WTC11 (cell line): Measurements from ENCODE around the gene NEK2. TPM values are rescaled to one million over a fixed set of nuclear protein-coding genes. Genes with fewer than 3 reads are reported as not detected.

ENCODE experiments used
- ATAC-seq: fragments of 200-7000 bp; cut with Tn5 transposase; 2 replicates; pipeline ENCODE4 v1.10.0; 2021; ENCODE audit warnings: mild to moderate bottlenecking, moderate library complexity
- CTCF ChIA-PET: fragments of 300-600 bp; sonication (Branson Sonifier 250); formaldehyde crosslinking; loops from one replicate; lab custom pipeline; 2021; ENCODE audit warnings: antibody characterized with exemption; lab: Charles Lee
- POLR2A ChIA-PET: fragments of 350-600 bp; sonication (Branson Sonifier 250); formaldehyde crosslinking; loops from one replicate; lab custom pipeline; 2021; ENCODE audit warnings: antibody characterized with exemption; lab: Charles Lee
- DNase-seq: peaks from one replicate; pipeline ENCODE4 v3.0.0; 2021; ENCODE audit warnings: low spot score
- H3K27ac Mint-ChIP-seq: 2 replicates; pipeline ENCODE4 v1.8.0; 2021; ENCODE audit warnings: mixed read lengths
- H3K27me3 Mint-ChIP-seq: 2 replicates; pipeline ENCODE4 v1.8.0; 2021; ENCODE audit warnings: low read depth, mild to moderate bottlenecking, moderate library complexity, mixed read lengths
- H3K36me3 Mint-ChIP-seq: 2 replicates; pipeline ENCODE4 v1.8.0; 2021; ENCODE audit warnings: mixed read lengths
- H3K4me1 Mint-ChIP-seq: 2 replicates; pipeline ENCODE4 v1.8.0; 2022; ENCODE audit warnings: mixed read lengths
- H3K4me3 Mint-ChIP-seq: 2 replicates; pipeline ENCODE4 v1.8.0; 2021; ENCODE audit warnings: mild to moderate bottlenecking, moderate library complexity, mixed read lengths
- H3K9me3 Mint-ChIP-seq: 2 replicates; pipeline ENCODE4 v1.8.0; 2021; ENCODE audit warnings: mixed read lengths
- ESRRA ChIP-seq: sonication (generic); formaldehyde crosslinking; IDR thresholded peaks from 2 replicates; pipeline ENCODE4 v1.8.1; 2022; ENCODE audit warnings: mild to moderate bottlenecking, missing genetic modification reagents, borderline replicate concordance
- FOXK1 ChIP-seq: sonication (generic); formaldehyde crosslinking; IDR thresholded peaks from 2 replicates; pipeline ENCODE4 v1.8.0; 2022; ENCODE audit warnings: mild to moderate bottlenecking, moderate library complexity, missing genetic modification reagents
- NFYB ChIP-seq: sonication (generic); formaldehyde crosslinking; conservative IDR thresholded peaks from 2 replicates; pipeline ENCODE4 v1.8.0; 2022; ENCODE audit warnings: low read depth, missing genetic modification reagents
- NR2C2 ChIP-seq: sonication (generic); formaldehyde crosslinking; IDR thresholded peaks from 2 replicates; pipeline ENCODE4 v1.8.0; 2022; ENCODE audit warnings: mild to moderate bottlenecking, missing genetic modification reagents
- ZNF138 ChIP-seq: sonication (generic); formaldehyde crosslinking; conservative IDR thresholded peaks from 2 replicates; pipeline ENCODE4 v1.8.1; 2022; ENCODE audit warnings: mild to moderate bottlenecking, moderate library complexity, missing genetic modification reagents
- ZNF232 ChIP-seq: sonication (generic); formaldehyde crosslinking; IDR thresholded peaks from 2 replicates; pipeline ENCODE4 v1.8.0; 2022; ENCODE audit warnings: mild to moderate bottlenecking, missing genetic modification reagents
- ZNF396 ChIP-seq: fragments of 250-450 bp; sonication (Bioruptor Pico); IDR thresholded peaks from 2 replicates; pipeline ENCODE4 v1.8.0; 2021; ENCODE audit warnings: mild to moderate bottlenecking, moderate library complexity, borderline replicate concordance
- total RNA-seq: library from RNA; stranded (reverse); gene quantifications from 3 replicates; pipeline ENCODE4 v1.2.3, GENCODE V29; 2021
- TF ChIP-seq, protein P1 (sequence below): sonication (generic); formaldehyde crosslinking; IDR thresholded peaks from 2 replicates; pipeline ENCODE4 v1.8.1; 2022; ENCODE audit warnings: low read depth, missing genetic modification reagents, borderline replicate concordance
- TF ChIP-seq, protein P2 (sequence below): sonication (generic); formaldehyde crosslinking; IDR thresholded peaks from 2 replicates; pipeline ENCODE4 v1.8.0; 2023; ENCODE audit warnings: missing genetic modification reagents, mild to moderate bottlenecking, borderline replicate concordance
- TF ChIP-seq, protein P3 (sequence below): fragments of 200-600 bp; IDR thresholded peaks from 2 replicates; pipeline ENCODE4 v1.8.0; 2022; ENCODE audit warnings: antibody characterized with exemption
- TF ChIP-seq, protein P4 (sequence below): fragments of 250-450 bp; sonication (Bioruptor Pico); IDR thresholded peaks from 2 replicates; pipeline ENCODE4 v1.9.0; 2021; ENCODE audit warnings: moderate library complexity, mild to moderate bottlenecking, inconsistent platforms, borderline replicate concordance
- TF ChIP-seq, protein P5 (sequence below): sonication (generic); formaldehyde crosslinking; IDR thresholded peaks from 2 replicates; pipeline ENCODE4 v1.8.0; 2022; ENCODE audit warnings: missing genetic modification reagents
- TF ChIP-seq, protein P6 (sequence below): sonication (generic); formaldehyde crosslinking; IDR thresholded peaks from 2 replicates; pipeline ENCODE4 v1.8.0; 2022; ENCODE audit warnings: mild to moderate bottlenecking, missing genetic modification reagents
- TF ChIP-seq, protein P7 (sequence below): sonication (generic); formaldehyde crosslinking; IDR thresholded peaks from 2 replicates; pipeline ENCODE4 v1.8.1; 2023; ENCODE audit warnings: mild to moderate bottlenecking, missing genetic modification reagents
- TF ChIP-seq, protein P8 (sequence below): sonication (generic); formaldehyde crosslinking; conservative IDR thresholded peaks from 2 replicates; pipeline ENCODE4 v1.8.1; 2022; ENCODE audit warnings: mild to moderate bottlenecking, missing genetic modification reagents
- TF ChIP-seq, protein P9 (sequence below): fragments of 250-450 bp; sonication (Bioruptor Pico); IDR thresholded peaks from 2 replicates; pipeline ENCODE4 v1.9.0; 2021; ENCODE audit warnings: mild to moderate bottlenecking
- TF ChIP-seq, protein P10 (sequence below): fragments of 250-450 bp; sonication (Bioruptor Pico); conservative IDR thresholded peaks from 2 replicates; pipeline ENCODE4 v1.9.0; 2021; ENCODE audit warnings: mild to moderate bottlenecking

NEK2 gene
- total RNA-seq, 1 experiment from 2014 or later, result 23.5 TPM

DNA sequence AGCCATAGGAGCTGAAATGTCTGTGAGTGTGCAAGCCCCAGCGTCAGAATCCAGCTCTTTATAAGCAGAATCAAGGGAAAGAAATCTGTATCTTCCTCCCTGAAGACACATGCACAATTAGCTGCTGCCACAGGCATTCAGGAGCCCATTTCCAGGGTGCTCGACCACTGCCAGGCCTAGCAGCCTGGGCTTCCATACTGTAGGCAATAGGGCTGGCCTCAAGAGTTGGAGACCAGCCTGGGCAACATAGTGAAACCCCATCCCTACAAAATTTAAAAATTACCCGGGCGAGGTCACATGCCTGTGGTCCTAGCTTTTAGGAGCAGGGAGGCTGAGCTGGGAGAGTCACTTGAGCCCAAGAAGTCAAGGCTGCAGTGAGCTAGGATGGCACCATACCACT, 41.0 kb downstream of the NEK2 start:
- H3K36me3 Mint-ChIP-seq, result no peaks in the 10 kb centered on the region
- TF ChIP-seq, protein P1, sequence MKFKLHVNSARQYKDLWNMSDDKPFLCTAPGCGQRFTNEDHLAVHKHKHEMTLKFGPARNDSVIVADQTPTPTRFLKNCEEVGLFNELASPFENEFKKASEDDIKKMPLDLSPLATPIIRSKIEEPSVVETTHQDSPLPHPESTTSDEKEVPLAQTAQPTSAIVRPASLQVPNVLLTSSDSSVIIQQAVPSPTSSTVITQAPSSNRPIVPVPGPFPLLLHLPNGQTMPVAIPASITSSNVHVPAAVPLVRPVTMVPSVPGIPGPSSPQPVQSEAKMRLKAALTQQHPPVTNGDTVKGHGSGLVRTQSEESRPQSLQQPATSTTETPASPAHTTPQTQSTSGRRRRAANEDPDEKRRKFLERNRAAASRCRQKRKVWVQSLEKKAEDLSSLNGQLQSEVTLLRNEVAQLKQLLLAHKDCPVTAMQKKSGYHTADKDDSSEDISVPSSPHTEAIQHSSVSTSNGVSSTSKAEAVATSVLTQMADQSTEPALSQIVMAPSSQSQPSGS, result no peak
- TF ChIP-seq, protein P2, sequence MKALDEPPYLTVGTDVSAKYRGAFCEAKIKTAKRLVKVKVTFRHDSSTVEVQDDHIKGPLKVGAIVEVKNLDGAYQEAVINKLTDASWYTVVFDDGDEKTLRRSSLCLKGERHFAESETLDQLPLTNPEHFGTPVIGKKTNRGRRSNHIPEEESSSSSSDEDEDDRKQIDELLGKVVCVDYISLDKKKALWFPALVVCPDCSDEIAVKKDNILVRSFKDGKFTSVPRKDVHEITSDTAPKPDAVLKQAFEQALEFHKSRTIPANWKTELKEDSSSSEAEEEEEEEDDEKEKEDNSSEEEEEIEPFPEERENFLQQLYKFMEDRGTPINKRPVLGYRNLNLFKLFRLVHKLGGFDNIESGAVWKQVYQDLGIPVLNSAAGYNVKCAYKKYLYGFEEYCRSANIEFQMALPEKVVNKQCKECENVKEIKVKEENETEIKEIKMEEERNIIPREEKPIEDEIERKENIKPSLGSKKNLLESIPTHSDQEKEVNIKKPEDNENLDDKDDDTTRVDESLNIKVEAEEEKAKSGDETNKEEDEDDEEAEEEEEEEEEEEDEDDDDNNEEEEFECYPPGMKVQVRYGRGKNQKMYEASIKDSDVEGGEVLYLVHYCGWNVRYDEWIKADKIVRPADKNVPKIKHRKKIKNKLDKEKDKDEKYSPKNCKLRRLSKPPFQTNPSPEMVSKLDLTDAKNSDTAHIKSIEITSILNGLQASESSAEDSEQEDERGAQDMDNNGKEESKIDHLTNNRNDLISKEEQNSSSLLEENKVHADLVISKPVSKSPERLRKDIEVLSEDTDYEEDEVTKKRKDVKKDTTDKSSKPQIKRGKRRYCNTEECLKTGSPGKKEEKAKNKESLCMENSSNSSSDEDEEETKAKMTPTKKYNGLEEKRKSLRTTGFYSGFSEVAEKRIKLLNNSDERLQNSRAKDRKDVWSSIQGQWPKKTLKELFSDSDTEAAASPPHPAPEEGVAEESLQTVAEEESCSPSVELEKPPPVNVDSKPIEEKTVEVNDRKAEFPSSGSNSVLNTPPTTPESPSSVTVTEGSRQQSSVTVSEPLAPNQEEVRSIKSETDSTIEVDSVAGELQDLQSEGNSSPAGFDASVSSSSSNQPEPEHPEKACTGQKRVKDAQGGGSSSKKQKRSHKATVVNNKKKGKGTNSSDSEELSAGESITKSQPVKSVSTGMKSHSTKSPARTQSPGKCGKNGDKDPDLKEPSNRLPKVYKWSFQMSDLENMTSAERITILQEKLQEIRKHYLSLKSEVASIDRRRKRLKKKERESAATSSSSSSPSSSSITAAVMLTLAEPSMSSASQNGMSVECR, result no peak
- TF ChIP-seq FOXK1 (CRISPR knock-in tag) (no peak), ESRRA (CRISPR knock-in tag) (no peak), ZNF232 (CRISPR knock-in tag) (no peak), ZNF138 (no peak), ZNF396 (CRISPR knock-in tag) (no peak), NFYB (CRISPR knock-in tag) (no peak), NR2C2 (CRISPR knock-in tag) (no peak)
- TF ChIP-seq, protein P3, sequence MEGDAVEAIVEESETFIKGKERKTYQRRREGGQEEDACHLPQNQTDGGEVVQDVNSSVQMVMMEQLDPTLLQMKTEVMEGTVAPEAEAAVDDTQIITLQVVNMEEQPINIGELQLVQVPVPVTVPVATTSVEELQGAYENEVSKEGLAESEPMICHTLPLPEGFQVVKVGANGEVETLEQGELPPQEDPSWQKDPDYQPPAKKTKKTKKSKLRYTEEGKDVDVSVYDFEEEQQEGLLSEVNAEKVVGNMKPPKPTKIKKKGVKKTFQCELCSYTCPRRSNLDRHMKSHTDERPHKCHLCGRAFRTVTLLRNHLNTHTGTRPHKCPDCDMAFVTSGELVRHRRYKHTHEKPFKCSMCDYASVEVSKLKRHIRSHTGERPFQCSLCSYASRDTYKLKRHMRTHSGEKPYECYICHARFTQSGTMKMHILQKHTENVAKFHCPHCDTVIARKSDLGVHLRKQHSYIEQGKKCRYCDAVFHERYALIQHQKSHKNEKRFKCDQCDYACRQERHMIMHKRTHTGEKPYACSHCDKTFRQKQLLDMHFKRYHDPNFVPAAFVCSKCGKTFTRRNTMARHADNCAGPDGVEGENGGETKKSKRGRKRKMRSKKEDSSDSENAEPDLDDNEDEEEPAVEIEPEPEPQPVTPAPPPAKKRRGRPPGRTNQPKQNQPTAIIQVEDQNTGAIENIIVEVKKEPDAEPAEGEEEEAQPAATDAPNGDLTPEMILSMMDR, result no peak
- TF ChIP-seq, protein P4, sequence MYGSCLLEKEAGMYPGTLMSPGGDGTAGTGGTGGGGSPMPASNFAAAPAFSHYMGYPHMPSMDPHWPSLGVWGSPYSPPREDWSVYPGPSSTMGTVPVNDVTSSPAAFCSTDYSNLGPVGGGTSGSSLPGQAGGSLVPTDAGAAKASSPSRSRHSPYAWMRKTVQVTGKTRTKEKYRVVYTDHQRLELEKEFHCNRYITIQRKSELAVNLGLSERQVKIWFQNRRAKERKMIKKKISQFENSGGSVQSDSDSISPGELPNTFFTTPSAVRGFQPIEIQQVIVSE (CRISPR knock-in tag), result no peak
- TF ChIP-seq, protein P5, sequence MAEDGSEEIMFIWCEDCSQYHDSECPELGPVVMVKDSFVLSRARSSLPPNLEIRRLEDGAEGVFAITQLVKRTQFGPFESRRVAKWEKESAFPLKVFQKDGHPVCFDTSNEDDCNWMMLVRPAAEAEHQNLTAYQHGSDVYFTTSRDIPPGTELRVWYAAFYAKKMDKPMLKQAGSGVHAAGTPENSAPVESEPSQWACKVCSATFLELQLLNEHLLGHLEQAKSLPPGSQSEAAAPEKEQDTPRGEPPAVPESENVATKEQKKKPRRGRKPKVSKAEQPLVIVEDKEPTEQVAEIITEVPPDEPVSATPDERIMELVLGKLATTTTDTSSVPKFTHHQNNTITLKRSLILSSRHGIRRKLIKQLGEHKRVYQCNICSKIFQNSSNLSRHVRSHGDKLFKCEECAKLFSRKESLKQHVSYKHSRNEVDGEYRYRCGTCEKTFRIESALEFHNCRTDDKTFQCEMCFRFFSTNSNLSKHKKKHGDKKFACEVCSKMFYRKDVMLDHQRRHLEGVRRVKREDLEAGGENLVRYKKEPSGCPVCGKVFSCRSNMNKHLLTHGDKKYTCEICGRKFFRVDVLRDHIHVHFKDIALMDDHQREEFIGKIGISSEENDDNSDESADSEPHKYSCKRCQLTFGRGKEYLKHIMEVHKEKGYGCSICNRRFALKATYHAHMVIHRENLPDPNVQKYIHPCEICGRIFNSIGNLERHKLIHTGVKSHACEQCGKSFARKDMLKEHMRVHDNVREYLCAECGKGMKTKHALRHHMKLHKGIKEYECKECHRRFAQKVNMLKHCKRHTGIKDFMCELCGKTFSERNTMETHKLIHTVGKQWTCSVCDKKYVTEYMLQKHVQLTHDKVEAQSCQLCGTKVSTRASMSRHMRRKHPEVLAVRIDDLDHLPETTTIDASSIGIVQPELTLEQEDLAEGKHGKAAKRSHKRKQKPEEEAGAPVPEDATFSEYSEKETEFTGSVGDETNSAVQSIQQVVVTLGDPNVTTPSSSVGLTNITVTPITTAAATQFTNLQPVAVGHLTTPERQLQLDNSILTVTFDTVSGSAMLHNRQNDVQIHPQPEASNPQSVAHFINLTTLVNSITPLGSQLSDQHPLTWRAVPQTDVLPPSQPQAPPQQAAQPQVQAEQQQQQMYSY (CRISPR knock-in tag), result no peak
- TF ChIP-seq, protein P6, sequence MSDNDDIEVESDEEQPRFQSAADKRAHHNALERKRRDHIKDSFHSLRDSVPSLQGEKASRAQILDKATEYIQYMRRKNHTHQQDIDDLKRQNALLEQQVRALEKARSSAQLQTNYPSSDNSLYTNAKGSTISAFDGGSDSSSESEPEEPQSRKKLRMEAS, result no peak
- TF ChIP-seq, protein P7, sequence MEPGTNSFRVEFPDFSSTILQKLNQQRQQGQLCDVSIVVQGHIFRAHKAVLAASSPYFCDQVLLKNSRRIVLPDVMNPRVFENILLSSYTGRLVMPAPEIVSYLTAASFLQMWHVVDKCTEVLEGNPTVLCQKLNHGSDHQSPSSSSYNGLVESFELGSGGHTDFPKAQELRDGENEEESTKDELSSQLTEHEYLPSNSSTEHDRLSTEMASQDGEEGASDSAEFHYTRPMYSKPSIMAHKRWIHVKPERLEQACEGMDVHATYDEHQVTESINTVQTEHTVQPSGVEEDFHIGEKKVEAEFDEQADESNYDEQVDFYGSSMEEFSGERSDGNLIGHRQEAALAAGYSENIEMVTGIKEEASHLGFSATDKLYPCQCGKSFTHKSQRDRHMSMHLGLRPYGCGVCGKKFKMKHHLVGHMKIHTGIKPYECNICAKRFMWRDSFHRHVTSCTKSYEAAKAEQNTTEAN (CRISPR knock-in tag), result no peak
- TF ChIP-seq, protein P8, sequence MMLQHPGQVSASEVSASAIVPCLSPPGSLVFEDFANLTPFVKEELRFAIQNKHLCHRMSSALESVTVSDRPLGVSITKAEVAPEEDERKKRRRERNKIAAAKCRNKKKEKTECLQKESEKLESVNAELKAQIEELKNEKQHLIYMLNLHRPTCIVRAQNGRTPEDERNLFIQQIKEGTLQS, result no peak
- TF ChIP-seq, protein P9, sequence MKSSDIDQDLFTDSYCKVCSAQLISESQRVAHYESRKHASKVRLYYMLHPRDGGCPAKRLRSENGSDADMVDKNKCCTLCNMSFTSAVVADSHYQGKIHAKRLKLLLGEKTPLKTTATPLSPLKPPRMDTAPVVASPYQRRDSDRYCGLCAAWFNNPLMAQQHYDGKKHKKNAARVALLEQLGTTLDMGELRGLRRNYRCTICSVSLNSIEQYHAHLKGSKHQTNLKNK, result no peak
- TF ChIP-seq, protein P10, sequence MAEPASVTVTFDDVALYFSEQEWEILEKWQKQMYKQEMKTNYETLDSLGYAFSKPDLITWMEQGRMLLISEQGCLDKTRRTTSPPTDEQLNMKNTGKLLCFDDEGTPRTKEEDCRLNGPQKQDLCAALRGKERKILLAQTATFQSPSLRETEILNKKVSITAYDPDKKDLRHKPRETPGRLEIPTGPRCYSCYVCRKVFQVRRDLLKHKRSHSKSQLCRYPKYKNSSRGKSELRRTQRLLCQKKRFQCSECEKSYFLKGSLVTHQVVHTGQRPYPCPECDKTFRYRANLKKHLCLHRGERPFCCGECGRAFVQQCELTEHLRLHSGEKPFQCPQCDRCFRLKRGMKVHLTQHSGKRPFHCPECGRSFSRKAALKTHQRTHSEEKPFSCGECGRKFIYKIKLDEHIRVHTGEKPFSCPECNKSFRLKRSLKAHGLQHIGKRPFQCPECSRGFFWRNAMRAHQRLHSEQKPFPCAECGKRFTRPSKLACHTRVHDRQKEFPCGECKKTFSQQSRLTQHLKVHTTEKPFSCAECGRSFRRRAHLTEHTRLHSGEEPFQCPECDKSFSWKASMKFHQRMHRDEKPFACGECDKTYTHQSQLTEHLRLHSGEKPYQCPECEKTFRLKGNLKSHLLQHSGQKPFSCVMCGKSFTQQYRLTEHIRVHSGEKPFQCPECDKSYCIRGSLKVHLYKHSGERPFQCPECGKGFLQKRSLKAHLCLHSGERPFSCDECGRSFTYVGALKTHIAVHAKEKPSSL, result no peak
- H3K4me3 Mint-ChIP-seq, result no peak overlapping the region
- H3K9me3 Mint-ChIP-seq, result no peaks in the 10 kb centered on the region
- CTCF ChIA-PET, result interaction anchor here (0.9 kb wide), 1 partner anchor 21 kb away, joined by 3 read pairs; no protein-coding TSS in a partner anchor
- H3K4me1 Mint-ChIP-seq, result no peaks in the 10 kb centered on the region; the same call in 1 of the 2 replicates
- H3K27ac Mint-ChIP-seq, result no peak overlapping the region
- ATAC-seq, result no peak
- H3K27me3 Mint-ChIP-seq, result no peaks in the 10 kb centered on the region; the same call in 1 of the 2 replicates
- no peak for DNase-seq
- POLR2A ChIA-PET, result interaction anchor here (0.6 kb wide), 1 partner anchor 11 kb away, joined by 3 read pairs; no protein-coding TSS in a partner anchor
